ENCODE data around the gene COPS7B. TPM values are rescaled to one million over a fixed set of nuclear protein-coding genes. Genes with fewer than 3 reads are reported as not detected.

The COPS7B gene
- polyA plus RNA-seq, 4 donors: 9.5 to 36.4 (median 16.2) TPM

DNA sequence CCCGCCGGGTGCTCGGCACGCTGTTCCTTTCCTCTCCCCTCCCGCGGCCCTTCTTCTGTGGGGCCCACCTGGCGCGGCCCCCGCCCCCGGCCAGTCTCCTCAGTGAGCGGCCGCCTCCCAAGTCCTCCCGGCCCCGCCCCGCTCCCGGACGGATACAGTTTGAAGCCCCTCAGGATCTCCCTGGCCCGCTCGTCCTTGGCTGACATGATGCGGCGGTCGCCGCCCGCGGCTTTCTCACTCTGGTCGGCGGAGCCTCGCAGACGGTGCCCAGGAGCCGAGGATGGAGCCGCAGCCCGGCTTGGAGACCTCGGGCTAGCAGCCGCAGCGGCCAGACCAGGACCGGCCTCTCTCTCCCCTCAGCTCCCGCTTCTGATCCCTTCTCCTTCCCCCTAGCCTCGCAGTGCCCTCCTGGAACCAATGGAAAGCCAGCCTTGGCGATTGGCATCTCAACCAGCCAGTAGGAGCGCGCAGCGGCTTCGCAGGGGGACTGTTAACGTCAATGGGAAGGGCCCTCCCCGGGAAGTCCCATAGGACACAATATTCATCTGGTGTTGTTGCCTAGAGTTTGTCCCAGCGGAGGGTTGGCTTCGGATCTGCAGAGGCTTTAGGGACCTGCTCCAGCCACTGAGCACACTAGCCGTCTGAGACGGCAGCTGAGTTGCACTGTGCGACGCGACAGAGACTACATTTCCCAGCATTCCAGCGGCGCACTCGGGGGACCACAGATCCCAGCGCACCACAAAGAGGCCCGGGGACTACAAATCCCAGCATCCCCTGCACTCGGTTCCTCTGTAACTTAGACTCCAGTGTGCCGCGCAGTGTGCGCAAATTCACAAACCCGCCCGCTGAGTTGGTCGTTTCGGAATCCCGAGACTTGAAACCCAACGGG is 5.1 kb upstream of the COPS7B start, which contains the start of gene PDE6D:
Gene PDE6D, minus strand, starts transcription at position 374 of the 889 bp plus-strand sequence. Its CDS starts 168 bp downstream, at position 206.
- Histone ChIP-seq H3K4me3 (ENCODE audit: low read depth in 1 of 3, low read length in 3 of 3) (peak within 1 kb of the TSS; percentile 62 to 92 (median 80)), H3K27me3 (ENCODE audit: control insufficient read depth in 3 of 3, insufficient read depth in 3 of 3, low read length in 3 of 3) (no peaks in the 10 kb centered on the region), H3K27ac (ENCODE audit: low read depth in 1 of 3, low read length in 2 of 3) (peak within 1 kb of the TSS; percentile 42 to 94 (median 84)), H3K4me1 (ENCODE audit: control insufficient read depth in 3 of 3, insufficient read depth in 2 of 3, low read depth in 1 of 3, low read length in 2 of 3) (peaks cover 4 to 8% (median 5%) of the 10 kb centered on the region in 3 donors), H3K9me3 (ENCODE audit: control insufficient read depth in 2 of 2, insufficient read depth in 1 of 2, low read depth in 1 of 2, low read length in 1 of 2) (no peaks in the 10 kb centered on the region), H3K36me3 (ENCODE audit: control insufficient read depth in 3 of 3, insufficient read depth in 2 of 3, low read depth in 1 of 3, low read length in 3 of 3) (no peaks in the 10 kb centered on the region)
- FAIRE-seq (no peak), DNase-seq (peak; percentile 99 to 100)
- WGBS, 3 donors: 1 to 2% (median 1%) methylated on average over 56 to 67 of the region's 67 CpGs

DNA sequence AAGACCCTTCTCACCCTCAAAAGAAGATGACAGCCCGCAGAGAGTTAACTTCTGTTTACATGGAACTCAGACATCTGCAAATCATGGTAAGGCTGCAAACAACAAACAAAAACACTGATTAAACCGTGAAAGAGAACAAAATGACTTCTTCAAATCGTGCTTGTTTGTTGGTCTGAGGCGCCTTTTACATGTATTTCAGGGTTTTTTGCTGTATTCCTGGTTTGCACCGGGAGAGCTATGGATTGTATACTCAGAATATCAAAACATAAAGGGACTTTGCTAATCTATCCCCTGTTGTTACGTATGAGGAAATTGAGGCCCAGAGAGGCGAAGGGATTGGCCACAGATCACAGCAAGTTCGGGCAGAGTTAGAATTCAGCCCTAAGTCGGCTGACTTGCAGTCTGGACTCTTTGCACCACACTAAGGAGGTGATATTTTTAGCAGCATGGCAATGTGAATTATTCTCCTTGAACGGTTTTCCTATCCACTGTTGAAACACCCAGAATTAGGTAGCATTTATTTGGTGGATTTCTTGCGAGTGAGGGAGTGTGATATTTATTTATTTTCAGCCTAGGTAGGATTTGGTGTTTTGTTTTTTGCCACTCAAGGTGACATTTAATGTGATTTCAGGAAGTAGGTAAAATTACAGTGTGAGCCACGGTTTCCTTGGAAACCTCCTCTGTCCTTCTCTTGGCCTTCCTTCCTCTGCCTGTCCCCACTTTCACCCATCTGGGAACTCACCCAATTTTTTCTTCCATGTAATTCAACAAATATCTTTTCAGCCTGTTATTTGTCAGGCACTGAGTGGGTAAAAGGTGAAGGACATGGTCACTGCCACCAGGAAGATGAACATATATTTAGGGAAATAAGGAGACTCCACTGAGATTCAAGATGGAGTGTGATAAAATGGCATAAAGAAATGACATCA is 4.2 kb upstream of the COPS7B start:
- FAIRE-seq (no peak), DNase-seq (peak in 1 of 2 donors; percentile 72)
- Histone ChIP-seq H3K27me3 (ENCODE audit: control insufficient read depth in 3 of 3, insufficient read depth in 3 of 3, low read length in 3 of 3) (no peaks in the 10 kb centered on the region), H3K4me1 (ENCODE audit: control insufficient read depth in 3 of 3, insufficient read depth in 2 of 3, low read depth in 1 of 3, low read length in 2 of 3) (peaks cover 5 to 8% (median 5%) of the 10 kb centered on the region in 3 donors), H3K4me3 (ENCODE audit: low read depth in 1 of 3, low read length in 3 of 3) (peak overlapping the region; percentile 48 to 80 (median 62)), H3K27ac (ENCODE audit: low read depth in 1 of 3, low read length in 2 of 3) (peak overlapping the region; percentile 36 to 94 (median 84)), H3K36me3 (ENCODE audit: control insufficient read depth in 3 of 3, insufficient read depth in 2 of 3, low read depth in 1 of 3, low read length in 3 of 3) (no peaks in the 10 kb centered on the region), H3K9me3 (ENCODE audit: control insufficient read depth in 2 of 2, insufficient read depth in 1 of 2, low read depth in 1 of 2, low read length in 1 of 2) (no peaks in the 10 kb centered on the region)
- WGBS, 3 donors: 2 to 4% (median 3%) methylated on average over 12 of the region's 12 CpGs

DNA sequence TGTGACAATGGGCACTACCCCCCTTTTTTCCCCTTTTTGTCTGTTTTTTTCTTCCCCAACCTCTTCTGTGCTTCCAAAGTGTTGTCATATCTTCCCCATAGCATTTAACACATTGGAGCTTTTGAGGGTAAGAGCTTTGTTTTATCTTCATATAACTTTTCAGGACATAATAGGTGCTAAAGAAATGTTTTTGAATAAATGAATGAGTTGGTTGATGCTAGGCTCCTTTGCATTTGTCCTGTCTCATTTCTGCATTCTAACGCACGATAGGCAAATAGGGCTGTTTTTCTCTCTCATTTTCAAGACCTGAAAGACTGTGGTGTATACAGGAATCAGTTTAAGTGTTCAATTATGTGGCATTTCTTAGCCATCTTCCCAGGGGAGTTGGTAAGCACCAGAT is 832 bp upstream of the COPS7B start:
- DNase-seq: no peak
- WGBS, 3 donors: 75 to 95% (median 85%) methylated on average over 2 of the region's 2 CpGs
- peaks cover 0 to 5% (median 0%) of the 10 kb centered on the region in 3 donors for H3K36me3 ChIP-seq (ENCODE audit: control insufficient read depth in 3 of 3, insufficient read depth in 2 of 3, low read depth in 1 of 3, low read length in 3 of 3)
- peaks cover 5 to 9% (median 7%) of the 10 kb centered on the region in 3 donors for H3K4me1 ChIP-seq (ENCODE audit: control insufficient read depth in 3 of 3, insufficient read depth in 2 of 3, low read depth in 1 of 3, low read length in 2 of 3)
- no peak overlapping the region for H3K27ac ChIP-seq (ENCODE audit: low read depth in 1 of 3, low read length in 2 of 3)
- H3K4me3 ChIP-seq (ENCODE audit: low read depth in 1 of 3, low read length in 3 of 3): peak overlapping the region in 1 of 3 donors; percentile 60
- FAIRE-seq: no peak
- no peaks in the 10 kb centered on the region for H3K27me3 ChIP-seq (ENCODE audit: control insufficient read depth in 3 of 3, insufficient read depth in 3 of 3, low read length in 3 of 3)
- no peaks in the 10 kb centered on the region for H3K9me3 ChIP-seq (ENCODE audit: control insufficient read depth in 2 of 2, insufficient read depth in 1 of 2, low read depth in 1 of 2, low read length in 1 of 2)

DNA sequence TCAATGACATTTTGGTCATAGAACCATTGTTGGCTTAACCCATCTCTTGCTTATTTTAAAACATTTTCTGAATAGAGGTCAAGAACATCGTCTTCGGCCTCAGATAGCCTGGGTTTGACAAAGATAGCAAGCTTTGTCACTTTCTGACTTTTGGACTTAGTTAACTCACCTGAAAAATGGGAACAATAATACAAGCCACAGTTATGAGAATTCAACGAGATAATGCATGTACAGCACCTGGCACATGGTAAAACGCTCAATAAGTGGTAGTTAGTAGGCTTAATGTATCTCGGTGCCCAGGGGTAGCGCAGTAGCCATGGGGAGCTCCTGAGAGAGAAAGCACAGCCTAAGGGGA is 446 bp upstream of the COPS7B start:
- H3K4me3 ChIP-seq (ENCODE audit: low read depth in 1 of 3, low read length in 3 of 3): peak overlapping the region; percentile 60 to 94 (median 77)
- H3K4me1 ChIP-seq (ENCODE audit: control insufficient read depth in 3 of 3, insufficient read depth in 2 of 3, low read depth in 1 of 3, low read length in 2 of 3): peaks cover 5 to 9% (median 7%) of the 10 kb centered on the region in 3 donors
- H3K27ac ChIP-seq (ENCODE audit: low read depth in 1 of 3, low read length in 2 of 3): peak overlapping the region in 1 of 3 donors; percentile 24
- H3K36me3 ChIP-seq (ENCODE audit: control insufficient read depth in 3 of 3, insufficient read depth in 2 of 3, low read depth in 1 of 3, low read length in 3 of 3): peaks cover 0 to 5% (median 0%) of the 10 kb centered on the region in 3 donors
- H3K9me3 ChIP-seq (ENCODE audit: control insufficient read depth in 2 of 2, insufficient read depth in 1 of 2, low read depth in 1 of 2, low read length in 1 of 2): no peaks in the 10 kb centered on the region
- DNase-seq: no peak
- WGBS, 3 donors: 18 to 40% (median 34%) methylated on average over 6 of the region's 6 CpGs
- no peak for FAIRE-seq
- H3K27me3 ChIP-seq (ENCODE audit: control insufficient read depth in 3 of 3, insufficient read depth in 3 of 3, low read length in 3 of 3): no peaks in the 10 kb centered on the region

DNA sequence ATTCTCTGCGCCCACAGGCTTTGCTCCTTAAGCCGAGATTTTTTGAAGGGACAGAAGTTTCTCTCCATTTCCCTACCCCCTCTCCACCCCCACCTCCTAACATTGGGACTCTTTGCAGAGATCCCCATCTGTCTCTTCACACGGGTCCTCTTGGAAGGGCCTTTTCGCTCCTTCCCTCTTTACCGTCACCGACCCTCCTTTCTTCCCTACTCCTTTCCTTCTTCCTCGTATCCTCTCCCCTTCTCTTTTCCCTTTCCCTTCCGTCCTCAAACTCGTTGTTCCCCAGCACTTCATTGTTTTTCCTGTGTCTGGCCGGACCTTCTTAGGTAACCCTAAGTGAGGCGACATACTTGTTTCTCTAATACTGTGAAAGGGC is 660 bp downstream of the COPS7B start:
- WGBS, 3 donors: 11 to 19% (median 14%) methylated on average over 11 of the region's 11 CpGs
- peaks cover 5 to 9% (median 7%) of the 10 kb centered on the region in 3 donors for H3K4me1 ChIP-seq (ENCODE audit: control insufficient read depth in 3 of 3, insufficient read depth in 2 of 3, low read depth in 1 of 3, low read length in 2 of 3)
- no peak overlapping the region for H3K27ac ChIP-seq (ENCODE audit: low read depth in 1 of 3, low read length in 2 of 3)
- FAIRE-seq (no peak), DNase-seq (no peak)
- no peaks in the 10 kb centered on the region for H3K27me3 ChIP-seq (ENCODE audit: control insufficient read depth in 3 of 3, insufficient read depth in 3 of 3, low read length in 3 of 3)
- peaks cover 0 to 5% (median 0%) of the 10 kb centered on the region in 3 donors for H3K36me3 ChIP-seq (ENCODE audit: control insufficient read depth in 3 of 3, insufficient read depth in 2 of 3, low read depth in 1 of 3, low read length in 3 of 3)
- H3K4me3 ChIP-seq (ENCODE audit: low read depth in 1 of 3, low read length in 3 of 3): peak overlapping the region; percentile 60 to 94 (median 77)
- no peaks in the 10 kb centered on the region for H3K9me3 ChIP-seq (ENCODE audit: control insufficient read depth in 2 of 2, insufficient read depth in 1 of 2, low read depth in 1 of 2, low read length in 1 of 2)

DNA sequence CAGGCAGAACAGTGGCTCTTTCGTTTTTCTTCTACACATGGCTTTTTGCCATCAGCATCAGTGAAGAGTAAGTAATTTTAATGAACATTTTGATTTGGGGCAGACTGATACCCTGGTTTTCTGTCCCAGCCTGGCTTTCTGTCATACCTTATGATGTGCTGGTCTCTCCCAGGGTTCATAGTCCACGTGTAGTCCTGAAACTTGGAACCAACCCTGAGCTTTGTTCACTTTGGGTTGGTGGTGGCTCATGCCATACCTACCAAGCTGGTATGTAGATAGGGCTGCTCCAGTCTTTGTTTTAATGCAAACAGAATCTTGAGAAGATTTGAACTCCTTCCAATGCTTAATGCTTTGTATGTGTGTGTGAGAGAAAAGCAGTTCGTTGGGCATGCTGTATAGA is 4.9 kb downstream of the COPS7B start:
- 61 to 72% (median 69%) methylated on average over 3 of the region's 3 CpGs for WGBS, 3 donors
- Histone ChIP-seq H3K9me3 (ENCODE audit: control insufficient read depth in 2 of 2, insufficient read depth in 1 of 2, low read depth in 1 of 2, low read length in 1 of 2) (no peaks in the 10 kb centered on the region), H3K27me3 (ENCODE audit: control insufficient read depth in 3 of 3, insufficient read depth in 3 of 3, low read length in 3 of 3) (no peaks in the 10 kb centered on the region), H3K4me3 (ENCODE audit: low read depth in 1 of 3, low read length in 3 of 3) (no peak overlapping the region), H3K36me3 (ENCODE audit: control insufficient read depth in 3 of 3, insufficient read depth in 2 of 3, low read depth in 1 of 3, low read length in 3 of 3) (peaks cover 4 to 25% (median 4%) of the 10 kb centered on the region in 3 donors), H3K27ac (ENCODE audit: low read depth in 1 of 3, low read length in 2 of 3) (no peak overlapping the region), H3K4me1 (ENCODE audit: control insufficient read depth in 3 of 3, insufficient read depth in 2 of 3, low read depth in 1 of 3, low read length in 2 of 3) (peaks cover 0 to 5% (median 3%) of the 10 kb centered on the region in 3 donors)
- peak in 1 of 2 donors; percentile 29 for DNase-seq
- no peak for FAIRE-seq

DNA sequence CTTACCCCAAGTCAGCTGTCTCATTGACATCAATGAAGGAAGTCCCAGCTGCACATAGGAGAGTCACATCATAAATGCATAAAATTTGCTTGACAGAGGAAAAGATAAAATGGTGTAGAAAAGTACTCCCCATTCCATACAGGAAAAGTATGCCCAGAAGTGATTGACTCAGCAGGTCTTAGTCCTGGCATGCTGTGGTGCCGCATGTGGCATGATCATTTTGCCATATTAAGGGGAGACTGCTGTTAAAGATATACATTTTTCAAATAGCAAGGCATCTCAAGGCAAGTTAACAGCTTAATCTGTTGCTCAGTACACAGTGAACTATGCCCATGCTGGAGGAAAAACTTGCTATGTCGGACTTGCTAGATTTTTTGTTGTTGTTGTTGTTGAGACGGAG is 8.1 kb downstream of the COPS7B start:
- no peaks in the 10 kb centered on the region for H3K27me3 ChIP-seq (ENCODE audit: control insufficient read depth in 3 of 3, insufficient read depth in 3 of 3, low read length in 3 of 3)
- H3K27ac ChIP-seq (ENCODE audit: low read depth in 1 of 3, low read length in 2 of 3): no peak overlapping the region
- FAIRE-seq (no peak), DNase-seq (no peak)
- no peaks in the 10 kb centered on the region for H3K9me3 ChIP-seq (ENCODE audit: control insufficient read depth in 2 of 2, insufficient read depth in 1 of 2, low read depth in 1 of 2, low read length in 1 of 2)
- no peaks in the 10 kb centered on the region for H3K4me1 ChIP-seq (ENCODE audit: control insufficient read depth in 3 of 3, insufficient read depth in 2 of 3, low read depth in 1 of 3, low read length in 2 of 3)
- no peak overlapping the region for H3K4me3 ChIP-seq (ENCODE audit: low read depth in 1 of 3, low read length in 3 of 3)
- 94 to 96% (median 95%) methylated on average over 3 of the region's 3 CpGs for WGBS, 3 donors
- H3K36me3 ChIP-seq (ENCODE audit: control insufficient read depth in 3 of 3, insufficient read depth in 2 of 3, low read depth in 1 of 3, low read length in 3 of 3): peaks cover 8 to 39% (median 13%) of the 10 kb centered on the region in 3 donors

Measured in small intestine (tissue), 7 donors.